CD4-positive, alpha-beta T cell treated with Interleukin-17A for 1 hour (primary cell): ENCODE measurements around the gene TMC3.

Source experiments
- DNase-seq: peaks from one replicate; pipeline ENCODE4 v3.0.0-alpha.2; 2020

Gene TMC3

DNA sequence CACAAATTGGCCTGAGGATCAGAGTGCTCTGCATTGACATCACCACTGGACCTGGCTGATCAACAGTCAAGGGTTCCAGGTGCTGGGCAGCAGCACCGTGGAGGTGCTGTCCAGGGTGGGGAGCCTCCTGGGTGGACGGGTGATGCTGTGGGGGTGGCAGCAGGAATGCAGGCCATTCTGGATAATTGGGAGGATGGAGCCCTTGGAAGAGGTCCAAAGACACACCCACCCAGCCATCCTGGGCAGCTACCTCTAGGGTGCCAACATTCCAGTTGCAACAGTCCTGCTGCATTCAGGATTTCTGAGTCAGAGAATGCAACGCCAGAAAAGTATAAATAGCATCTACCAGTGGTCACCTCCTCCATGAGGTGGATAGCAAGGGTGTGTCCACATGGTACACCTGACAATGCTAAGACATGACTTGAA lies 76.9 kb downstream of the TMC3 start:
- DNase-seq: no peak

DNA sequence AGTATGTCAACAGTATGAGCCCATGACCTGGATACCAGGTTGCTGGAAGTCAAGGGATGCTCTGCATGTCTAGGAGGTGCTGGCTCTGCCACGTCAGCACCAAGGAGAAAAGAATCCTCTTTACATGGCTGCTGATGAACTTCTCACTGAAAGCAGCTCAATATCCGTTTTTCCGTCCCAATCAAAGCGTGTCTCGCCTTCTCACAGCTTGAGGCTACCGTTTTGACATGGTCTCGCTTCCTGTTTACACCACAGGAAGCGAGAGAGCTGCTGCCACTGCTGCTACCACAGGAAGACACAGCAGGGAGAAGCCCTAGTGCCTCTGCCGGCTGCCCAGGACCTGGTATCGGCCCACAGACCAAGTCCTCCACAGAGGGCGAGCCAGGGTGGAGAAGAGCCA lies 77.3 kb downstream of the TMC3 start:
- DNase-seq: peak; percentile 84

DNA sequence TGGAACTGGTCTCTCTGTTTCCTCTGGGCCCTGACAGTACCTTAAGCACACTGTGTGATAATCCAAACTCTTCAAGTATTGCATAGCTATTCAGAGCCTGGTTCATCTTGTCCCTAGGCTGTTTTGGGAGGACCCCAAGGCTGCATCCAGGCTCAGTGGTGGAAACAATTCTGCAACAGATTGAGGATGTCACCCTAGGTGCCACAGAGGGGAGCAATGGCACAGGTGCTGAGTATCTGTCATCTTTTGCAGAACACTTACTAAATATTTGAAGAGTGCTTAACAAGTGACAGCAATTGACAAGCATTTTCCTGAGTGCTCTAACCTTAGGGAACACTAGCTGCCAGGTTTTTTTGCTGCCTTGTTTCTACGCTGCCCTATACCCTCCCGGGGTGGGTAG lies 77.8 kb downstream of the TMC3 start:
- no peak for DNase-seq

DNA sequence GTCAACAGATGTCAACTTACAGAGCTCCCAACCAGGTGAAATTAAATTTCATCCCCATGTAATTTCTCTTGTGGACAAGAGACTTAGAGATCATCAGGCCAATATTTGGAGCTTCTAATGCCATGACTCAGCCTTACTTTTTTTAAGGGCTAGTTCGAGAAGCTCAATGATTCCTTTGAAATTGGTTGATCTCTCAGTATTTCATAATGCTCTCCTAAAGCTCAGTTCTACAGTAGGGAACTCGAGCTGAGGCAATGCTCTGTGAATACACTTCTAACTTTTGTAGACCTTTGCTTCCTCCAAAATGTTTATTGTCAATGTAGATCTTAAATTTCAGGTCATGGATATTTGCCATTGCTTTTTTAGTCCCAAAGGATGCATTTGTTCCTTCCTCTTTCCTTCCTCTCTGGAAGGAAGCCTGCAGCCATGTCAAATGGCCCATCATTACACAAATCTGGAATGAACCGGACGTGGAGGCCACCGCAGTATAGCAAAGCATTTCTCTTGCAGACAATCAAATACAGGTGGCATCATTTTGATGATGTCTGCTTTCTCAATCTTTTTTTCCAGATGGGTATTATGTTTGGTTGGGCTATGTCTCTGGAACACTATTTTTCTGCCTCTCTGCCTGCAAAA lies 78.4 kb downstream of the TMC3 start:
- no peak for DNase-seq

DNA sequence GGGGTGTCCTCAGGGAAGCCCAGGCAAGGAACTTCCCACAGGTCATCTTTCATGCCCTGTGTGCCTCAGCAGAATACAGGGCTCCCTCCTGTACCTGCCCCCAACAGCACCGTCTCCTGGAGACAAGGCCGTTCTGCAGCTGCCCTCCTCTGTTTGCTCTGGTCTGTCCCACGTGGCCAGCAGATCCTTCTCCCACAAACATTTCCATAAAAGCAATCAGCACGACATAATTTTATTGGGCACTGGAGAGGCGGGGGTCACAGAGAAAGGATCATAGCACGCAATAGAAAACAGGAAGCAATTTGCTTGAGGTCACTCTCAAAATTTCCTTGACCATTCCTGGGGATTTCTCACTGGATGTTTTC lies 79.5 kb downstream of the TMC3 start:
- DNase-seq: peak; percentile 35

DNA sequence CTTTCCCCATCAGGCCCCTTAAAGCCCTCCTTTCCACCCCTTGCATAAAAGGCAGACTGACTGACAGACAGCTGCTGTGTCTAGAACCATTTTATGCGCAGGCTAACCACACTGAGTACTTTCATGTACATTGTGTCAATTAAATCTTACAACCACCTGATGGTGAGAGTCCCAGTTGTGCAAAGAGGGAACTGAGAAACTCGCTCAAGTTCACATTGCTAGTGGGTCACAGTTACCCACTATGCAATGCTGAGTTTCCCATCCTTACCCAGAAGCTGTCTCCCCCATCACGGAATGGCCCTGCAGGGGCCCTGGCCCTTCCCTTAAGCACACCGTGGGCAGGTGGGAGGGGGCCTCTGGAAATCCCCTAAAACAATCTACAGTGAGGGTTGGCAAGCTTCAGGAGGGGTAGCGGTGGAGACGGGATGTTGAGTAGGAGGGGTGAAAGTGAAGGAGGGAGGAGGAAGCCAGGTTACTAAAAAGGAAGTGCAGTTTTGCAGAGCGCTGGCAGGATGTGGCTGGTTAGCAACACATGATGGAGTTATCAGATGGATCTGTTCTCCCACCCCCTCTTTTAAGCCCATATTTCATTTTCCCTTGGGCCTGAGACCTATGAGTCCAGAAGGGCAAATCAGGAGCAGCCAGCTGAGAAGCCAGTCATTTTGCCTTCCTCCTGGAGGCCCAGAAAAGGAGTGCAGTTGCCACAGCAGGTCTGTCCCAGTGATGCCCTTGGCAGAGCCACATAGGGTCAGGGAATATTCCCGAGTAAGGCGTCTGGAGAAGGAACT lies 80.1 kb downstream of the TMC3 start:
- peak; percentile 88 for DNase-seq

DNA sequence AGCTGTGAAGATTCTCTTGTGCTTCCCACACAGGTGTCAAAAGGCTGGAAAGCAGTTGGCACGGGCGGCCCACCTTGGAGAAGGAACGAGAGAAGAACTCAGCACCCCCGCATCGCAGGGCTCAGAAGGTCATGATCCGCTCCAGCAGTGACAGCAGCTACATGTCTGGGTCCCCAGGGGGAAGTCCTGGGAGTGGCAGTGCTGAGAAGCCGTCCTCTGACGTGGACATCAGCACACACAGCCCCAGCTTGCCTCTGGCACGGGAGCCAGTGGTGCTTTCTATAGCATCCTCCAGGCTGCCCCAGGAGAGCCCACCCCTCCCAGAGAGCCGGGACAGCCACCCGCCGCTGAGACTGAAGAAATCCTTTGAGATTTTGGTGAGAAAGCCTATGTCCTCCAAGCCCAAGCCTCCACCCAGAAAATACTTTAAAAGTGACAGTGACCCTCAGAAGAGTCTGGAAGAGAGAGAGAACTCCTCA lies 81.5 kb downstream of the TMC3 start:
- DNase-seq: peak; percentile 69

DNA sequence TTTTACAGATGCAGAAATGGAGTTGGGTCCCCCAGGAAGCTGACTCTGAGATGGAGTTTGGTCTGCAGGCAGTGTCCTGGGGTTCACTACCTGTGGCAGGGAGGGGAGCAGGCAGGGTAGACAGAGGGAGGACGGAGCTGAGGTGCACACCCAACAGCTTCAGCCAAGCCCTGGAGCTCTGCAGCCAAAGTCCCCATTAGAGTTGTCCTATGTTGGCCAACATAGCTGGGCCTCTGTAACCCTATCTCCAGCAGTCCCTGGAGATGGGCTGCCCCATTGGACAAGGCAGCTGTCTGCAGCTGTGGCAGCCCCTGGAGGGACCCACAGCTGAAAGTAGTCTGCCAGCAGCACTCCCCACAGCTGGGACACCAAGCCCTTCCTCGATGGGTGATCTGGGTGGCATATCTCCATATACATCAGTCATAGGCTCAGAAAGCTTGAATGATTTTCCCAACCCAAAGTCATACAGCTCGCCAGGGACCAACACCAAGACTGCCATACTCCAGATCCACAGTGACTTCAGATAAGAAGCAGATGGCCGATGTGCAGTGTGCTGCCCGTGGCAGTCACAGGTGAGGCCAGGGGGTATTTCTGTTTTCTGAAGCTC lies 82.0 kb downstream of the TMC3 start:
- DNase-seq: no peak

DNA sequence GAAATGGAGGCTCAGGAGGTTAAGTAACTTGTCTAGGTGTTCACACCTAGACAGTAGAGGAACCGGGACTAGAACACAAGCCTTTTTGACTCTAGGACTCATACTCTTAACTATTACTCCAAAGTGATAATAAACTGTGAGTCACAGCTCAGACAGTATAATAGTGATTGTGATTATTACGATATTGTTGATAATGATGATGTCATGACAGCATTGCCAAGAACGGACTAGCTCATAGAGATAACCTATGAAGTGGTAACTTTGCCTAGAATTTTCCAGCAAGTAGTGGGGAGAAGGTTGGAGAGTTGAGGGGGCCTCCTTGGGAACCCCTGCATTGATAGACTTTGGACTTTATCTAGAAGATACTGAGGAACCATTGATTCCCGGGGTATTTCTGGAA lies 84.1 kb downstream of the TMC3 start:
- no peak for DNase-seq

DNA sequence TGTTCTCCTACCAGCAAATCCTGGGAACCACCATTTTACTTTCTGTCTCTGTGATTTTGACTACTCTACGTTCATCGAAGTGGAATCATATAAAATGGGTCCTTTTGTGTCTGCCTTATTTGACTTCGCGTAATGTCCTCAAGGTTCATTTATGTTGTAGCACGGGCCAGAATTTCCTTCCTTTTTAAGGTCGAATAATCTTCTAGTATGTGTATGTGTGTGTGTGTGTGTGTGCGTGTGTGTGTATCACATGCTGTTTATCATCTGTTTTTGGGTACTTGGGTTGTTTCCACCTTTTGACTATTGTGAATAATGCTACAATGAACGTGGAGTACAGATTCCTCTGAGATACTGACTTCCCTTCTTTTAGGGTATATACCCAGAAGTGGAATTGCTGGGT lies 85.4 kb downstream of the TMC3 start:
- DNase-seq: no peak

DNA sequence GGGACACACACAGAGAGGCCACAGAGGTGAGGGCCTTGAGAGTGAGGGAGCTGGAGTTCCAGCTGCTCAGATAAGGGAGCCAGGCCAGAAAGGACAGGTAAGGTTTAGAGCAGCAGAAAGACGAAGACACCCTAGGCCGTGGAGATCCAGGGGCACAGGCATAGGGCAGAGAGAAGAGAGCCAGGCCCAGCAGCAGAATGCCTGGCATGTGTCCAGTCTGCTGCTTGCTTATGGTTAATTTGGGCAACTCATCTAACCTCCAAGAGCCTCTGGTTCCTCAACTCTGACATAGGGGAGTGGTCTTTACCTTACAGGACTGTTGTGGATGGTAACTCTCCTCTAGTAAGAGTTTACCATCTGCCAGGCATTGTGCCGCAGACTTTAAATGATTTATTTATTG lies 86.0 kb downstream of the TMC3 start:
- DNase-seq: no peak

DNA sequence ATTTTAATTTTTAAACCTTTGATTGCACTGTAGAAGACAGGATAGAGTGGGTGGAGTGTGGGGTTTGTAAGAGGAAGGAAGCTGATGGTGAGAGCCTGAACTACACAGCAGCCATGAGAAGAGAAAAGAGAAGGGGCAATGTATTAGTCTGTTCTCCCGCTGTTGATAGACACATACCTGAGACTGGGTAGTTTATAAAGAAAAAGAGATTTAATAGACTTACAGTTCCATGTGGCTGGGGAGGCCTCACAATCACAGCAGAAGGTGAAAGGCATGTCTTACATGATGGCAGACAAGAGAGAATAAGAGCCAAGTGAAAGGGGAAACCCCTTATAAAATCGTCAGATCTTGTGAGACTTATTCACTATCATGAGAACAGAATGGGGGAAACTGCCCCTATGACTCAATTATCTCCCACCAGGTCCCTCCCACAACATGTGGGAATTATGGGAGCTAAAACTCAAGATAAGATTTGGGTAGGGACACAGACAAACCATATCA lies 87.3 kb downstream of the TMC3 start:
- peak; percentile 59 for DNase-seq

DNA sequence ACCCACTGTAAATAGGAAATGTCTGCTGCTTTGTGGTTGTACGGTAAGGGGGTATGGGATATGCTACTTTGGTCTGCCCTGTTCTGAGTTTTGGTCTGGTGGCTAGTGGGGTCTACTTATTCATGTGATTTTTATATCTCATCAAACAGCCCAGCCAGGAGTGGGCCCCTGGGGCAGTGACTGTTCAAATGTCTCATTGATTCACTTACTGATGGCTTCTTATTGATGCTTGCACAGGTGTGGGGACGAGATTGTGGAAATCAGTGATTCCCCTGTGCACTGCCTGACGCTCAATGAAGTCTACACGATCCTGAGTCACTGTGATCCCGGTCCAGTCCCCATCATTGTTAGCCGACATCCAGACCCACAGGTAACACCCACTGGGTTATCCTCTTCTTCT lies 88.6 kb downstream of the TMC3 start:
- DNase-seq: no peak

DNA sequence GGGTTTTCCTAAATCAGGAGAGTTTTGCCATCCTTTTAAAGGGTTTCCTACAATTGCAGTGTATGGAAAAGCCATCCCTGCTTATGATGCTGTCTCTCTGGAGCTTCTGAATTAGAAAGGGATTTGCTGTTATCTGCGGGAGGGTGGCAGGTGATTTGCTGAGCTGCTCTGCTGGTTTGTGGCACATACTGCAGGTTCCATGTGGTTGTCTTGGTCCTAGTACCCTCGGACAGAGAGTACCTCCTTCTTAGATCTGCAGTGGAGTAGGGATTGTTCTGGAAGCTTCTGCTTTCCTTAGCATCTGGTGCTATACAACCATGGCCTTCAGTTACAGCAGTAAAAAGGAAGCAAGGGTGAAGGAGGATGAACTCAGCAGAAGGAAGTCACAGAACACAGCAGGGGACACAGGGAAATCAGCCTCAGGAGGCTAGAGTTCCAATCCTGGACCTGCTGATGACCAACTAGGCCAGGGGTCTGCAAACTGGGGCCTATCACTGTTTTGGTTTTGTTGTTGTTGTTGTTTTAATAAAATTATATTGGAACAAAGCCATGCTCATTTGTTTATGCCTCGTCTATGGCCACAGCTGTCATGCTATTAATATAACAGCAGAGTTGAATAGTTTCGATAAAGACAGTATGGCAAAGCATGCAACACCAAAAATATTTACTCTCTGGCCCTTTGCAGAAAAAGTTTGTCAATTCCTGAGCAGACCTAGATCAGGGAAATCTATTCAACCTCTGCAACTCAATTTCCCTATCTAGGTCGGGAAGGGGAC lies 89.6 kb downstream of the TMC3 start:
- DNase-seq: no peak

DNA sequence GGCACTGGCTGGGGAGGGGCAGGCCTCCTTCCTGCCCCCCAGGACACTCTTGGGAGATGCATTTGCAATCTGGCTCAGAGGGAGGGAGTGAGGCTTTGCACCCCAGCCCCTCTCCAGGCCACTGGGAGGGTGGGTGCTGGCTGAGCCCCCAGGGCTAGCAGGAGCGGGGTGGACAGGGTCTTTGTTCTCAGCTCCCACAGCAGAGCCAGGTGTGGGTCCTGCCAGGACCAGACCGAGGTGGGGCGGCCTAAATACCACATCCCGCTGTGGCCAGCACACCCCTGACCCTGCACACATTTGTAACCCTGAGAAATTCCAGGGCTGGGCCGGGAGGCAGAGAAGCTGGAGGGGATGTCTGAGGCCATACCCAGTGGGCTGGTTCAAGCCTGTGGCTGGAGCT lies 91.1 kb downstream of the TMC3 start:
- no peak for DNase-seq

DNA sequence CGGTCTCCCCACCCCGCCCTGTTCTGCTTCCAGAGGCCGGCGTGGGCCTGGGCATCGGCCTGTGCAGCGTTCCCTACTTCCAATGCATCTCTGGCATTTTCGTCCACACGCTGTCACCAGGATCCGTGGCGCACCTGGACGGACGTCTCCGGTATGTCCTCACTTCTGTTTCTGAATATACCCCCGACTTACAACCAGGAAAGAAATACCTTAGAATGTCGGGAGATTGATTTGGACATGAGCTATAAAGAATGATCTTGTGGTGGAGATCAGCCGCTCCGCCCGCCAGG lies 91.5 kb downstream of the TMC3 start:
- DNase-seq: no peak

DNA sequence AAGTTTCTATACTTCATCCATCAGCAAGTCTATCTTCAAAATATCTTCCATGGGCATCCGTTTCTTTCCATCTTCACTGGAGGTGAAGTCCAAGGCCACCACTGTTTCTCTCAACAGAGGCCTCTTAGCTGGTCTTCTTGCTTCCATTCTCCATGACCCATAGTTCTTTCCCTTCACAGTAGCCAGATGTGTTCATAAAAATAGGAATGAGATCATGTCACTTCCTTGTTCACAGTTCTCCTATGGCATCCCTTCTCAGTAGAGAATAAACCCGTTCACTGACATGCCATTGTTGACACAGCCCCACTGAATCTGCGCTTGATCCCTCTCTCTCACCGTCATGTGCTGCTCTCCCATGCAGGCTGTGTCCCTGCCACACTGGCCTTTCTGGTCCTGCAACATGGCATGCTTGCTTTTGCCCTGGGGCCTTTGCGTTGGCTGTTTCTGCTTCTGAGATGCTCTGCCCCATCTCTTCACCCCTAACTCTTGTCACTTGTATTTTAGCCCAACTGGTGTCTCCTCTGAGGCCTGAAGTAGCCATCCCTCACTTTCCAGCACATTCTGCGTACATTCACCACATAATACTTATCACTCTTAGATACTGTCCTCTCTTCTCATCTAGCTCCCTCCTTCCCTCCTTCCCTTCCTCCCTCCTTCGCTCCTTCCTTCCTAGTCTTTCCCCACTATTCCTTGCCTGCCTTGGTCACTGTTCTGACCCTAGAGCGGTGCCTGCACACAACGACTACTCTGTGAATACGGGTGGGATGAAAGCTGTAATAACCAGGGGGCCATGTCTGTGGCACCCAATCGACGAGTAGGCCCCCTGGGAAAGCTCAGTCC lies 92.0 kb downstream of the TMC3 start:
- no peak for DNase-seq

DNA sequence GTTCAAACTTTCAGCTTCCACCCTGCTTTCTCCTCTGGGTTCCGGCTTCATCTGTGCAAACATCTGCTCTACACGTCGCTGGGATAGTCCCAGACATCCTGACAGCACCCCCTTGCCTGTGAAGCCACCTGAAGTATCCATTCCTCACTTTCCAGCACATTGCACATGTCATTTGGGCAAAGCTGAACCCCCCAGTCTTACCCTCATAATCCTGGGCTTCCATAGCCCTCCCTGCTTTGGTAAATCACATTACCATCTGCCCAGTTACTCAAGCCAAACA lies 92.6 kb downstream of the TMC3 start:
- no peak for DNase-seq
